Measurements from ENCODE around the gene ALDH1A1. TPM values are rescaled to one million over a fixed set of nuclear protein-coding genes. Genes with fewer than 3 reads are reported as not detected.

Gene ALDH1A1
- total RNA-seq, 1 experiment from 2014 or later, result not detected

DNA sequence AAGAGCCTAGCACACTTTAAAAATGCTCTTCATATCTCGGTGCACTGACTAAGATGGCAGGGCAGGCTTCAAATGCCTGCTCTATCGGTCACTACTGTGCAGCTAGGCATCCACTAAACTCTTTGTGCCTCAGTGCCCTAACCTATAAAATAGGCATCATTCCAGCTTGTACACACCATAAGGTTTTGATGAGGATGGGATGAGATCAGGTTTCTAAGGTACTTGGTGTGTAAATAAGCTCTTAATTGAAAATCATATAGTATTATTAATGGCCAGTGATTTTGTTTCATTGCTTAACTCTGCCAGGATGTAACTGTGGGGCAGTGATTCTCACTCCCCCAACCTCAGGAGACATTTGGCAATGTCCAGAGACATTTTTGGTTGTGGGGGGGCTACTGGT, 78.5 kb downstream of the ALDH1A1 start:
- DNase-seq (no peak), ATAC-seq (no peak)
- no peak overlapping the region for H3K27ac ChIP-seq (ENCODE audit: low read length)
- H3K4me3 ChIP-seq (ENCODE audit: low read length), result no peak overlapping the region
- H3F3A ChIP-seq (ENCODE audit: low read length, unreplicated experiment), result no peaks in the 10 kb centered on the region
- no peaks in the 10 kb centered on the region for H3K9me3 ChIP-seq (ENCODE audit: low read length)
- intact Hi-C loops (cut with micrococcal nuclease), result loop anchor here (5.0 to 10.0 kb wide), 3 partner anchors 148 to 323 kb away; no protein-coding TSS in a partner anchor
- no peaks in the 10 kb centered on the region for H3K9me2 ChIP-seq (replicated peaks; ENCODE audit: low read length)
- no peak overlapping the region for H3K9ac ChIP-seq (ENCODE audit: low read length)
- no peak overlapping the region for H3K4me2 ChIP-seq (ENCODE audit: low read length)
- H4K20me1 ChIP-seq (ENCODE audit: low read length), result no peaks in the 10 kb centered on the region
- H2AFZ ChIP-seq (ENCODE audit: low read length), result no peak overlapping the region
- no peaks in the 10 kb centered on the region for H3K4me1 ChIP-seq (ENCODE audit: insufficient read depth, low read length)
- ChIA-PET CTCF (no interaction called here), POLR2A (ENCODE audit: unreplicated experiment) (no interaction called here)
- BruUV-seq (replicated peaks), result no TSS peak
- TF ChIP-seq CTCF (conservative IDR thresholded peaks at IDR 0.05; ENCODE audit: low read depth, low read length), result no peak
- no peak for TF ChIP-seq EZH2 (IDR thresholded peaks at IDR 0.05; ENCODE audit: low read length, unreplicated experiment)
- TF ChIP-seq EZH2phosphoT487 (IDR thresholded peaks at IDR 0.05; ENCODE audit: borderline replicate concordance, low read length), result no peak
- H3K36me3 ChIP-seq (ENCODE audit: low read depth, low read length), result no peaks in the 10 kb centered on the region
- H3K27me3 ChIP-seq (ENCODE audit: low read length), result no peaks in the 10 kb centered on the region
- H3K79me2 ChIP-seq (ENCODE audit: low read length), result no peaks in the 10 kb centered on the region

DNA sequence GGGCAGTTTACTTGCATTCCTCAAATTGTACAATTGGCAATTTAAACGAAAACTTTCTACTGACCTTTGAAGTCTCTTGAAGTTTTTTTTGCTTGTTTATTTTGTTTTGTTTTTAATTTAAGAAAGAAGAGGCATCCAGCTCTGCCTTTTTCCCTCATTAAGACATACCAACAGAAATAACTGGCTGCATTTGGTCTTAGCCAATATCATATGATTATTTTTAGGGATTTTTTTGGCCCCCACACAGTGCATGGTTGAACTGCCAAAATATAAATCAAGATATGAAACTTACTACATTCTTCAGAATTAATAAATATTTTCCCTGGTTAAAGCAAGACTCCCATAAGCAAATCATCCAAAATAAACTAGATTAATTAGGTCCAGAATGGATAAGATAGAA, 79.4 kb downstream of the ALDH1A1 start:
- H3K79me2 ChIP-seq (ENCODE audit: low read length), result no peaks in the 10 kb centered on the region
- H3K27ac ChIP-seq (ENCODE audit: low read length), result no peak overlapping the region
- H4K20me1 ChIP-seq (ENCODE audit: low read length), result no peaks in the 10 kb centered on the region
- ChIA-PET POLR2A (ENCODE audit: unreplicated experiment) (no interaction called here), CTCF (no interaction called here)
- no peak overlapping the region for H3K4me2 ChIP-seq (ENCODE audit: low read length)
- no peak overlapping the region for H2AFZ ChIP-seq (ENCODE audit: low read length)
- TF ChIP-seq CTCF (conservative IDR thresholded peaks at IDR 0.05; ENCODE audit: low read depth, low read length) (no peak), EZH2phosphoT487 (IDR thresholded peaks at IDR 0.05; ENCODE audit: borderline replicate concordance, low read length) (no peak), EZH2 (IDR thresholded peaks at IDR 0.05; ENCODE audit: low read length, unreplicated experiment) (no peak)
- H3K27me3 ChIP-seq (ENCODE audit: low read length), result no peaks in the 10 kb centered on the region
- no peak for ATAC-seq
- no peak for DNase-seq
- no peaks in the 10 kb centered on the region for H3K9me2 ChIP-seq (replicated peaks; ENCODE audit: low read length)
- H3K9ac ChIP-seq (ENCODE audit: low read length), result no peak overlapping the region
- intact Hi-C loops (cut with micrococcal nuclease), result loop anchor here (5.0 to 10.0 kb wide), 3 partner anchors 149 to 324 kb away; no protein-coding TSS in a partner anchor
- no TSS peak for BruUV-seq (replicated peaks)
- no peaks in the 10 kb centered on the region for H3K4me1 ChIP-seq (ENCODE audit: insufficient read depth, low read length)
- H3F3A ChIP-seq (ENCODE audit: low read length, unreplicated experiment), result no peaks in the 10 kb centered on the region
- no peaks in the 10 kb centered on the region for H3K9me3 ChIP-seq (ENCODE audit: low read length)
- H3K36me3 ChIP-seq (ENCODE audit: low read depth, low read length), result no peaks in the 10 kb centered on the region
- H3K4me3 ChIP-seq (ENCODE audit: low read length), result no peak overlapping the region

- no peak overlapping the region for H3K4me2 ChIP-seq (ENCODE audit: low read length)
- H2AFZ ChIP-seq (ENCODE audit: low read length), result no peak overlapping the region
- BruUV-seq (replicated peaks), result no TSS peak
- no peaks in the 10 kb centered on the region for H3K27me3 ChIP-seq (ENCODE audit: low read length)
- DNase-seq, result no peak
- H3K79me2 ChIP-seq (ENCODE audit: low read length), result no peaks in the 10 kb centered on the region
- H3K27ac ChIP-seq (ENCODE audit: low read length), result no peak overlapping the region
- H3K4me1 ChIP-seq (ENCODE audit: insufficient read depth, low read length), result no peaks in the 10 kb centered on the region
- ATAC-seq, result no peak
- H3F3A ChIP-seq (ENCODE audit: low read length, unreplicated experiment), result no peaks in the 10 kb centered on the region
- no peaks in the 10 kb centered on the region for H3K9me2 ChIP-seq (replicated peaks; ENCODE audit: low read length)
- no peak overlapping the region for H3K9ac ChIP-seq (ENCODE audit: low read length)
- intact Hi-C loops (cut with micrococcal nuclease), result loop anchor here (5.0 to 10.0 kb wide), 3 partner anchors 150 to 325 kb away; no protein-coding TSS in a partner anchor
- no peak for TF ChIP-seq EZH2 (IDR thresholded peaks at IDR 0.05; ENCODE audit: low read length, unreplicated experiment)
- TF ChIP-seq CTCF (conservative IDR thresholded peaks at IDR 0.05; ENCODE audit: low read depth, low read length), result no peak
- H3K36me3 ChIP-seq (ENCODE audit: low read depth, low read length), result no peaks in the 10 kb centered on the region
- ChIA-PET POLR2A (ENCODE audit: unreplicated experiment) (no interaction called here), CTCF (interaction anchor here (0.7 kb wide), 1 partner anchor 678 kb away, joined by 5 read pairs; no protein-coding TSS in a partner anchor)
- H4K20me1 ChIP-seq (ENCODE audit: low read length), result no peaks in the 10 kb centered on the region
- no peak overlapping the region for H3K4me3 ChIP-seq (ENCODE audit: low read length)
- H3K9me3 ChIP-seq (ENCODE audit: low read length), result no peaks in the 10 kb centered on the region
Observed at GRCh38 chr9:72872718-72873117, 80.1 kb downstream of the ALDH1A1 start.

Measured in PC-3 (cell line).